Measurements from ENCODE around the gene MACROD2. TPM values are rescaled to one million over a fixed set of nuclear protein-coding genes. Genes with fewer than 3 reads are reported as not detected.

MACROD2 gene
- polyA plus RNA-seq, 1 donor from 2014 or later, result 23.2 TPM

DNA sequence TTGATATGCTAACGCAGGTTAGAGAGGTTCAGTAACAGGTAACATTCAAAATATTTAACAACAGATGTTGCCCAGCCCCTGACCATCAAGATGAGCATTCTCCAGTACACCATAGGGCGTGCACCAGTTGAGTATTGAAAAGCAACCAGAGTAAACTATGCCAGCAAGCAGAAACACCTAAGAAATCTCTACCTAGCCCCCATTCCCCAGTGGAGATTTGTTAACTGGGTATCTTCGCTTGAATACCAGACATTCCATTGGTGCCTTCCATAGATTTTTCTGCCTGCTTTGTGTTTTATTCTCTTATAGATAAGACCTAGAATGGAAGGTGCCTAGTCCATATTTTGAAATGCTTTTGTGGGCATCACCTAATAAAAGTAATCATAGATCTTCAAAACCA is 1954.1 kb downstream of the MACROD2 start:
- no peak overlapping the region for H3K4me2 ChIP-seq (ENCODE audit: low read length)
- H3K36me3 ChIP-seq (ENCODE audit: insufficient read depth, low read length), result no peaks in the 10 kb centered on the region
- H3K9me3 ChIP-seq (ENCODE audit: low read length), result no peaks in the 10 kb centered on the region
- H3K27ac ChIP-seq (ENCODE audit: low read length), result no peak overlapping the region
- TF ChIP-seq, protein P1, sequence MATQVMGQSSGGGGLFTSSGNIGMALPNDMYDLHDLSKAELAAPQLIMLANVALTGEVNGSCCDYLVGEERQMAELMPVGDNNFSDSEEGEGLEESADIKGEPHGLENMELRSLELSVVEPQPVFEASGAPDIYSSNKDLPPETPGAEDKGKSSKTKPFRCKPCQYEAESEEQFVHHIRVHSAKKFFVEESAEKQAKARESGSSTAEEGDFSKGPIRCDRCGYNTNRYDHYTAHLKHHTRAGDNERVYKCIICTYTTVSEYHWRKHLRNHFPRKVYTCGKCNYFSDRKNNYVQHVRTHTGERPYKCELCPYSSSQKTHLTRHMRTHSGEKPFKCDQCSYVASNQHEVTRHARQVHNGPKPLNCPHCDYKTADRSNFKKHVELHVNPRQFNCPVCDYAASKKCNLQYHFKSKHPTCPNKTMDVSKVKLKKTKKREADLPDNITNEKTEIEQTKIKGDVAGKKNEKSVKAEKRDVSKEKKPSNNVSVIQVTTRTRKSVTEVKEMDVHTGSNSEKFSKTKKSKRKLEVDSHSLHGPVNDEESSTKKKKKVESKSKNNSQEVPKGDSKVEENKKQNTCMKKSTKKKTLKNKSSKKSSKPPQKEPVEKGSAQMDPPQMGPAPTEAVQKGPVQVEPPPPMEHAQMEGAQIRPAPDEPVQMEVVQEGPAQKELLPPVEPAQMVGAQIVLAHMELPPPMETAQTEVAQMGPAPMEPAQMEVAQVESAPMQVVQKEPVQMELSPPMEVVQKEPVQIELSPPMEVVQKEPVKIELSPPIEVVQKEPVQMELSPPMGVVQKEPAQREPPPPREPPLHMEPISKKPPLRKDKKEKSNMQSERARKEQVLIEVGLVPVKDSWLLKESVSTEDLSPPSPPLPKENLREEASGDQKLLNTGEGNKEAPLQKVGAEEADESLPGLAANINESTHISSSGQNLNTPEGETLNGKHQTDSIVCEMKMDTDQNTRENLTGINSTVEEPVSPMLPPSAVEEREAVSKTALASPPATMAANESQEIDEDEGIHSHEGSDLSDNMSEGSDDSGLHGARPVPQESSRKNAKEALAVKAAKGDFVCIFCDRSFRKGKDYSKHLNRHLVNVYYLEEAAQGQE (IDR thresholded peaks at IDR 0.05; ENCODE audit: borderline replicate concordance), result no peak
- no peak for TF ChIP-seq EZH2 (IDR thresholded peaks at IDR 0.05; ENCODE audit: borderline replicate concordance, insufficient read depth, low read length, poor library complexity, severe bottlenecking)
- no peaks in the 10 kb centered on the region for H3F3A ChIP-seq (ENCODE audit: insufficient read depth, low read length, poor library complexity, severe bottlenecking)
- H3K9me2 ChIP-seq (ENCODE audit: insufficient read depth, low read length), result no peaks in the 10 kb centered on the region
- no peaks in the 10 kb centered on the region for H4K20me1 ChIP-seq (ENCODE audit: insufficient read depth)
- H2AFZ ChIP-seq (ENCODE audit: low read depth, low read length), result no peak overlapping the region
- H3K79me2 ChIP-seq (replicated peaks; ENCODE audit: insufficient read depth, low read length), result no peaks in the 10 kb centered on the region
- no peak overlapping the region for H3K9ac ChIP-seq (ENCODE audit: low read length)
- no peaks in the 10 kb centered on the region for H3K27me3 ChIP-seq (ENCODE audit: insufficient read depth, low read depth, low read length)
- H3K4me3 ChIP-seq (ENCODE audit: low read length), result no peak overlapping the region

- no peaks in the 10 kb centered on the region for H3K27me3 ChIP-seq (ENCODE audit: insufficient read depth, low read depth, low read length)
- TF ChIP-seq EZH2 (IDR thresholded peaks at IDR 0.05; ENCODE audit: borderline replicate concordance, insufficient read depth, low read length, poor library complexity, severe bottlenecking), result no peak
- TF ChIP-seq RAD21 (conservative IDR thresholded peaks at IDR 0.05), result no peak
- no peak overlapping the region for H2AFZ ChIP-seq (ENCODE audit: low read depth, low read length)
- H3K9me2 ChIP-seq (ENCODE audit: insufficient read depth, low read length), result no peaks in the 10 kb centered on the region
- H3K4me3 ChIP-seq (ENCODE audit: low read length), result no peak overlapping the region
- no peaks in the 10 kb centered on the region for H3K36me3 ChIP-seq (ENCODE audit: insufficient read depth, low read length)
- no peak overlapping the region for H3K4me2 ChIP-seq (ENCODE audit: low read length)
- H3F3A ChIP-seq (ENCODE audit: insufficient read depth, low read length, poor library complexity, severe bottlenecking), result no peaks in the 10 kb centered on the region
- H3K9ac ChIP-seq (ENCODE audit: low read length), result no peak overlapping the region
- no peaks in the 10 kb centered on the region for H3K9me3 ChIP-seq (ENCODE audit: low read length)
- no peaks in the 10 kb centered on the region for H3K79me2 ChIP-seq (replicated peaks; ENCODE audit: insufficient read depth, low read length)
- H3K27ac ChIP-seq (ENCODE audit: low read length), result no peak overlapping the region
- no peaks in the 10 kb centered on the region for H4K20me1 ChIP-seq (ENCODE audit: insufficient read depth)
Observed at GRCh38 chr20:15951658-15952057, 1956.3 kb downstream of the MACROD2 start.

- no peaks in the 10 kb centered on the region for H3K27me3 ChIP-seq (ENCODE audit: insufficient read depth, low read depth, low read length)
- TF ChIP-seq MXI1 (conservative IDR thresholded peaks at IDR 0.05; ENCODE audit: poor library complexity, severe bottlenecking) (no peak), TAF1 (IDR thresholded peaks at IDR 0.05; ENCODE audit: low read depth) (no peak), EZH2 (IDR thresholded peaks at IDR 0.05; ENCODE audit: borderline replicate concordance, insufficient read depth, low read length, poor library complexity, severe bottlenecking) (no peak), RAD21 (conservative IDR thresholded peaks at IDR 0.05) (no peak), EP300 (conservative IDR thresholded peaks at IDR 0.05; ENCODE audit: poor library complexity, severe bottlenecking) (no peak), POLR2AphosphoS5 (IDR thresholded peaks at IDR 0.05) (no peak), SMC3 (conservative IDR thresholded peaks at IDR 0.05; ENCODE audit: poor library complexity) (no peak)
- TF ChIP-seq, protein P2, sequence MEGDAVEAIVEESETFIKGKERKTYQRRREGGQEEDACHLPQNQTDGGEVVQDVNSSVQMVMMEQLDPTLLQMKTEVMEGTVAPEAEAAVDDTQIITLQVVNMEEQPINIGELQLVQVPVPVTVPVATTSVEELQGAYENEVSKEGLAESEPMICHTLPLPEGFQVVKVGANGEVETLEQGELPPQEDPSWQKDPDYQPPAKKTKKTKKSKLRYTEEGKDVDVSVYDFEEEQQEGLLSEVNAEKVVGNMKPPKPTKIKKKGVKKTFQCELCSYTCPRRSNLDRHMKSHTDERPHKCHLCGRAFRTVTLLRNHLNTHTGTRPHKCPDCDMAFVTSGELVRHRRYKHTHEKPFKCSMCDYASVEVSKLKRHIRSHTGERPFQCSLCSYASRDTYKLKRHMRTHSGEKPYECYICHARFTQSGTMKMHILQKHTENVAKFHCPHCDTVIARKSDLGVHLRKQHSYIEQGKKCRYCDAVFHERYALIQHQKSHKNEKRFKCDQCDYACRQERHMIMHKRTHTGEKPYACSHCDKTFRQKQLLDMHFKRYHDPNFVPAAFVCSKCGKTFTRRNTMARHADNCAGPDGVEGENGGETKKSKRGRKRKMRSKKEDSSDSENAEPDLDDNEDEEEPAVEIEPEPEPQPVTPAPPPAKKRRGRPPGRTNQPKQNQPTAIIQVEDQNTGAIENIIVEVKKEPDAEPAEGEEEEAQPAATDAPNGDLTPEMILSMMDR (IDR thresholded peaks at IDR 0.05; ENCODE audit: poor library complexity, severe bottlenecking), result no peak
- TF ChIP-seq, protein P1 (IDR thresholded peaks at IDR 0.05; ENCODE audit: borderline replicate concordance), result no peak
- no peaks in the 10 kb centered on the region for H4K20me1 ChIP-seq (ENCODE audit: insufficient read depth)
- H3K36me3 ChIP-seq (ENCODE audit: insufficient read depth, low read length), result no peaks in the 10 kb centered on the region
- no peak overlapping the region for H3K4me2 ChIP-seq (ENCODE audit: low read length)
- no peak overlapping the region for H2AFZ ChIP-seq (ENCODE audit: low read depth, low read length)
- H3K9me2 ChIP-seq (ENCODE audit: insufficient read depth, low read length), result no peaks in the 10 kb centered on the region
- no peaks in the 10 kb centered on the region for H3F3A ChIP-seq (ENCODE audit: insufficient read depth, low read length, poor library complexity, severe bottlenecking)
- no peak overlapping the region for H3K4me3 ChIP-seq (ENCODE audit: low read length)
- H3K79me2 ChIP-seq (replicated peaks; ENCODE audit: insufficient read depth, low read length), result no peaks in the 10 kb centered on the region
- no peak overlapping the region for H3K9ac ChIP-seq (ENCODE audit: low read length)
- no peaks in the 10 kb centered on the region for H3K9me3 ChIP-seq (ENCODE audit: low read length)
- H3K27ac ChIP-seq (ENCODE audit: low read length), result no peak overlapping the region
Observed at GRCh38 chr20:15958142-15958541, 1962.8 kb downstream of the MACROD2 start.
